ELF-1 (cell line): ENCODE data around the gene UGT1A1.
A peak's percentile ranks its signal among the peaks of the same experiment; 100 is the strongest.
"Not testable (repeated sequence)": the region's sequence is repeated elsewhere in the genome, so short reads cannot be mapped to it uniquely, and the experiment has no call there.

Experiments
- DNase-seq: peaks from one replicate; pipeline ENCODE4 v3.0.0-alpha.2; 2016; ENCODE audit warnings: low read depth, low spot score

UGT1A1 gene

GRCh38 chr2:233760043-233760442 is at the start of gene UGT1A1:
TSS of gene UGT1A1 (plus strand) at chr2:233760270. CDS start at chr2:233760288, 18 bp downstream.
- no peak for DNase-seq

GRCh38 chr2:233711312-233712008 is 48.6 kb upstream of the UGT1A1 start:
- peak; percentile 75 for DNase-seq

- no peak for DNase-seq
These were observed 47.3 kb upstream of the UGT1A1 start, which contains the start of gene UGT1A5 for GRCh38 chr2:233712611-233713261. TSS of gene UGT1A5 (plus strand) at chr2:233712907. CDS start at chr2:233712992, 85 bp downstream.

GRCh38 chr2:233713262-233713615 is 46.8 kb upstream of the UGT1A1 start:
- no peak for DNase-seq

GRCh38 chr2:233714121-233714520 is 45.9 kb upstream of the UGT1A1 start:
- no peak for DNase-seq

GRCh38 chr2:233718552-233718951 is 41.5 kb upstream of the UGT1A1 start, which contains the start of gene UGT1A4:
TSS of gene UGT1A4 (plus strand) at chr2:233718736. CDS start at chr2:233718821, 85 bp downstream.
- no peak for DNase-seq

GRCh38 chr2:233728723-233729301 is 31.3 kb upstream of the UGT1A1 start, which contains the start of gene UGT1A3:
TSS of gene UGT1A3 (plus strand) at chr2:233729042. CDS start at chr2:233729127, 85 bp downstream.
- DNase-seq: no peak

- DNase-seq: not testable (repeated sequence)
These were observed 23.0 kb upstream of the UGT1A1 start for GRCh38 chr2:233736868-233737653.

- no peak for DNase-seq
These were observed 19.2 kb upstream of the UGT1A1 start for GRCh38 chr2:233740870-233741269.

GRCh38 chr2:233743464-233744259 is 16.4 kb upstream of the UGT1A1 start:
- no peak for DNase-seq

GRCh38 chr2:233745073-233745755 is 14.9 kb upstream of the UGT1A1 start:
- DNase-seq: no peak

GRCh38 chr2:233745838-233746237 is 14.2 kb upstream of the UGT1A1 start:
- DNase-seq: not testable (repeated sequence)

- no peak for DNase-seq
These were observed 13.4 kb upstream of the UGT1A1 start for GRCh38 chr2:233746475-233747282.

GRCh38 chr2:233747283-233747544 is 12.9 kb upstream of the UGT1A1 start:
- no peak for DNase-seq

GRCh38 chr2:233750689-233751088 is 9.4 kb upstream of the UGT1A1 start:
- not testable (repeated sequence) for DNase-seq

GRCh38 chr2:233751212-233752009 is 8.7 kb upstream of the UGT1A1 start:
- not testable (repeated sequence) for DNase-seq

- DNase-seq: no peak
These were observed 5.0 kb upstream of the UGT1A1 start for GRCh38 chr2:233754872-233755611.

- no peak for DNase-seq
These were observed 3.5 kb upstream of the UGT1A1 start for GRCh38 chr2:233756429-233757081.
